MM.1S (cell line): ENCODE measurements around the gene CIB1.

Source experiments
- DNase-seq: peaks from one replicate; pipeline ENCODE4 v3.0.0-alpha.2; 2015
- H2AFZ ChIP-seq: fragments of 300-600 bp; sonication (generic); 2 replicates; pipeline ENCODE4 v1.6.0; 2016; ENCODE audit warnings: antibody characterized with exemption, low read length
- H3F3A ChIP-seq: fragments of 300-600 bp; sonication (generic); 2 replicates; pipeline ENCODE4 v1.6.1; 2016; ENCODE audit warnings: mild to moderate bottlenecking, antibody characterized with exemption, low read length, moderate library complexity, mixed read lengths; ENCODE audit not compliant: insufficient read depth
- H3K27ac ChIP-seq: fragments of 300-600 bp; sonication (generic); 2 replicates; pipeline ENCODE4 v1.5.1; 2016; ENCODE audit warnings: mild to moderate bottlenecking, low read length
- H3K27me3 ChIP-seq: fragments of 300-600 bp; sonication (generic); replicated peaks from 2 replicates; pipeline ENCODE4 v1.6.0; 2016; ENCODE audit warnings: low read length; ENCODE audit not compliant: insufficient read depth
- H3K36me3 ChIP-seq: fragments of 300-600 bp; sonication (generic); replicated peaks from 2 replicates; pipeline ENCODE4 v1.6.1; 2016; ENCODE audit warnings: mild to moderate bottlenecking, low read length, mixed read lengths; ENCODE audit not compliant: insufficient read depth
- H3K4me1 ChIP-seq: fragments of 300-600 bp; sonication (generic); 2 replicates; pipeline ENCODE4 v1.6.1; 2016; ENCODE audit warnings: low read length, mixed read lengths
- H3K4me2 ChIP-seq: fragments of 300-600 bp; sonication (generic); 2 replicates; pipeline ENCODE4 v1.6.0; 2016; ENCODE audit warnings: low read depth, low read length
- H3K4me3 ChIP-seq: fragments of 300-600 bp; sonication (generic); 2 replicates; pipeline ENCODE4 v1.5.1; 2016; ENCODE audit warnings: low read length, mixed read lengths
- H3K79me2 ChIP-seq: fragments of 300-600 bp; sonication (generic); 2 replicates; pipeline ENCODE4 v1.6.1; 2016; ENCODE audit warnings: mixed run types, low read length, mixed read lengths
- H3K9ac ChIP-seq: fragments of 300-600 bp; sonication (generic); 2 replicates; pipeline ENCODE4 v1.6.1; 2016; ENCODE audit warnings: low read length, mixed read lengths
- H3K9me2 ChIP-seq: fragments of 300-600 bp; sonication (generic); replicated peaks from 2 replicates; pipeline ENCODE4 v1.6.1; 2016; ENCODE audit warnings: mild to moderate bottlenecking, low read length, mixed read lengths; ENCODE audit not compliant: insufficient read depth
- H3K9me3 ChIP-seq: fragments of 300-600 bp; sonication (generic); replicated peaks from 2 replicates; pipeline ENCODE4 v1.6.1; 2016; ENCODE audit warnings: mild to moderate bottlenecking, low read length, mixed read lengths; ENCODE audit not compliant: insufficient read depth
- H4K20me1 ChIP-seq: fragments of 300-600 bp; sonication (generic); 2 replicates; pipeline ENCODE4 v1.6.1; 2016; ENCODE audit warnings: mild to moderate bottlenecking, low read length, moderate library complexity, mixed read lengths; ENCODE audit not compliant: insufficient read depth
- EZH2 ChIP-seq: fragments of 300-600 bp; sonication (generic); optimal IDR thresholded peaks from 2 replicates; pipeline ENCODE3; 2017; ENCODE audit warnings: low read depth, mild to moderate bottlenecking, antibody characterized with exemption, low read length, mixed read lengths
- EZH2phosphoT487 ChIP-seq: fragments of 300-600 bp; sonication (generic); IDR thresholded peaks from 2 replicates; pipeline ENCODE4 v1.6.1; 2018; ENCODE audit warnings: antibody characterized with exemption, low read length
- TF ChIP-seq, protein P1 (sequence below): fragments of 300-600 bp; sonication (generic); IDR thresholded peaks from 2 replicates; pipeline ENCODE4 v1.5.1; 2016; ENCODE audit warnings: antibody characterized with exemption, low read length, mixed read lengths

CIB1 gene

DNA sequence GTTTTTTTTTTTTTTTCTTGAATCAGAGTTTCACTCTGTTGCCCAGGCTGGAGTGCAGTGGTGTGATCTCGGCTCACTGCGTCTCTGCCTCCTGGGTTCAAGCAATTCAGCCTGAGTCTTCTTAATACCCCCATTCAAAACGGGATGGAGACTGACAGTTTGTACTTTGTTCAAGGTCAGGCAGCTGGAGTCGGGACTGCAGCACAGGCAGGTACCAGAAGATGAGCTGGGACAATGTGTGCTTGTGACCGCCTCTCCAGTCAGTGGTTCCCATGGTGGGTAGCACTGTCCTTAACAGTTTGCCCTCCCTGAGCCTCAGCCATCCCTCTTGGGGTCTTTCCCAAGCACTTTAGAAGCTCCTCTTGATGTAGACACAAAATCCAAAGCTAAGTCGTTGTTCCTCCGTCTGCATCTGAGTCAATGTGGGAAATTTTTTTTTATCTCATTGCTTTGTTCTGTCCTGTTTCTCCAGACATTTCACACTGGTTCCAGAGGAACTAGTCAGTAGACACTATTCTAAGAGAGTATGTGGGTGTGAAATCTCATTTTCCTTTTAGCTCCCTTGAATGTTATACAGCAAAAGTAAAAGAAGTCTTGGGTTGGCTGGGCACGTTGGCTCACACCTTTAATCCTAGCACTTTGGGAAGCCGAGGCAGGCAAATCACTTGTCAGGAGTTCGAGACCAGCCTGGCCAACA, 10.3 kb upstream of the CIB1 start:
- Histone ChIP-seq H3K36me3 (no peaks in the 10 kb centered on the region), H3K4me2 (no peak overlapping the region)

DNA sequence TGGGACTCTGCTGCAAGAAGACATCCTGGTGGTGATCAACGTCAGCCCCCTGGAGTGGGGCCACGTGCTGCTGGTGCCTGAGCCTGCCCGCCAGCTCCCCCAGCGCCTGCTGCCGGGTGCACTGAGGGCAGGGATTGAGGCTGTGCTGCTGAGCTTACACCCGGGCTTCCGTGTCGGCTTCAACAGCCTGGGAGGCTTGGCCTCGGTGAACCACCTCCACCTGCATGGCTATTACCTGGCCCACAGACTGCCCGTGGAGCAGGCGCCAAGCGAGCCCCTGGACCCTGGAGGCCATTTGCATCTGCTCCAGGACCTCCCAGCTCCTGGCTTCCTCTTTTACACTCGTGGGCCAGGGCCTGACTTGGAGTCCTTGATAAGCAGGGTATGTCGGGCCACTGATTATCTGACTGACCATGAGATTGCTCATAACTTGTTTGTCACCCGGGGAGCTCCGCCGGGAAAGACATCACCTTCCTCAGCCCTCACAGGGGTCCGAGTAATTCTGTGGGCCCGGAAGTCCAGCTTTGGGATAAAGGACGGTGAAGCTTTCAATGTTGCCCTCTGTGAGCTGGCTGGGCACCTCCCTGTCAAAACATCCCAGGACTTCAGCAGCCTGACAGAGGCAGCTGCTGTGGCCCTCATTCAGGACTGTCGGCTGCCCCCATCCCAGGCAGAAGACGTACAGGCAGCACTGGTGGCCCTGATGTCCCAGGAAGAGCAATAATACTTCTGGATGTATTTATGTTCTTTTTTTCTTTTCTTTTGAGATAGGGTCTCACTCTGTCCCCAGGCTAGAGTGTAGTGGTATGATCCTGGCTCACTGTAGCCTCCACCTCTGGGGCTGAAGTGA, 7.8 kb upstream of the CIB1 start:
- no peaks in the 10 kb centered on the region for H3K27me3 ChIP-seq
- H3K4me3 ChIP-seq = no peak overlapping the region
- H2AFZ ChIP-seq = no peak overlapping the region
- no peaks in the 10 kb centered on the region for H3K9me3 ChIP-seq
- no peak overlapping the region for H3K9ac ChIP-seq
- no peaks in the 10 kb centered on the region for H3K79me2 ChIP-seq
- TF ChIP-seq EZH2phosphoT487 = no peak
- TF ChIP-seq EZH2 = no peak
- TF ChIP-seq, protein P1, sequence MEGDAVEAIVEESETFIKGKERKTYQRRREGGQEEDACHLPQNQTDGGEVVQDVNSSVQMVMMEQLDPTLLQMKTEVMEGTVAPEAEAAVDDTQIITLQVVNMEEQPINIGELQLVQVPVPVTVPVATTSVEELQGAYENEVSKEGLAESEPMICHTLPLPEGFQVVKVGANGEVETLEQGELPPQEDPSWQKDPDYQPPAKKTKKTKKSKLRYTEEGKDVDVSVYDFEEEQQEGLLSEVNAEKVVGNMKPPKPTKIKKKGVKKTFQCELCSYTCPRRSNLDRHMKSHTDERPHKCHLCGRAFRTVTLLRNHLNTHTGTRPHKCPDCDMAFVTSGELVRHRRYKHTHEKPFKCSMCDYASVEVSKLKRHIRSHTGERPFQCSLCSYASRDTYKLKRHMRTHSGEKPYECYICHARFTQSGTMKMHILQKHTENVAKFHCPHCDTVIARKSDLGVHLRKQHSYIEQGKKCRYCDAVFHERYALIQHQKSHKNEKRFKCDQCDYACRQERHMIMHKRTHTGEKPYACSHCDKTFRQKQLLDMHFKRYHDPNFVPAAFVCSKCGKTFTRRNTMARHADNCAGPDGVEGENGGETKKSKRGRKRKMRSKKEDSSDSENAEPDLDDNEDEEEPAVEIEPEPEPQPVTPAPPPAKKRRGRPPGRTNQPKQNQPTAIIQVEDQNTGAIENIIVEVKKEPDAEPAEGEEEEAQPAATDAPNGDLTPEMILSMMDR = no peak
- no peaks in the 10 kb centered on the region for H3K4me1 ChIP-seq
- DNase-seq = no peak
- no peaks in the 10 kb centered on the region for H3K9me2 ChIP-seq
- no peaks in the 10 kb centered on the region for H4K20me1 ChIP-seq
- no peaks in the 10 kb centered on the region for H3F3A ChIP-seq
- H3K36me3 ChIP-seq = no peaks in the 10 kb centered on the region
- no peak overlapping the region for H3K27ac ChIP-seq
- H3K4me2 ChIP-seq = no peak overlapping the region

More for the DNA sequence above, 10.3 kb upstream of the CIB1 start:
- DNase-seq = no peak
- H3K9me3 ChIP-seq = no peaks in the 10 kb centered on the region
- H3K79me2 ChIP-seq = no peaks in the 10 kb centered on the region
- no peaks in the 10 kb centered on the region for H3F3A ChIP-seq
- H4K20me1 ChIP-seq = no peaks in the 10 kb centered on the region
- H3K9me2 ChIP-seq = no peaks in the 10 kb centered on the region
- no peak overlapping the region for H3K4me3 ChIP-seq
- no peaks in the 10 kb centered on the region for H3K27me3 ChIP-seq
- no peak overlapping the region for H3K27ac ChIP-seq
- H3K9ac ChIP-seq = no peak overlapping the region
- H2AFZ ChIP-seq = no peak overlapping the region
- no peaks in the 10 kb centered on the region for H3K4me1 ChIP-seq
- TF ChIP-seq EZH2phosphoT487 = no peak
- no peak for TF ChIP-seq EZH2
- TF ChIP-seq, protein P1 = no peak

DNA sequence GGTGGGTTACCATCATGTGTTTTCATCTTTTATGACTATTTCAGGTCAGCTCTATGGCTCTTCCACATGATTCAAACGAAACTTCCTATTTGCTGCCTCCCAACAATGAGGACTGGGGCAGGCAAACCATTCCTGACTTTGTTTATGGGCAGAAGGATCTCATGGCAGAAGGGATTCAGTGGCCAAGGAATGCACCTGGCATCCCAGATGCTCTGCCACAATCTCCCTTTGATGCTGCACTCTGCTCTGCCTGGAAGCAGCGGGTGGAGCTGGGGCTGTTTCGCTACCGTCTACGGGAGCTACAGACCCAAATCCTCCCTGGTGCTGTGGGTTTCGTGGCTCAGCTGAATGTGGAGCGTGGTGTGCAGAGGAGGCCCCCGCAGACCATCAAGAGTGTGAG, 7.1 kb upstream of the CIB1 start:
- TF ChIP-seq, protein P1 = no peak
- TF ChIP-seq EZH2phosphoT487 (no peak), EZH2 (no peak)
- Histone ChIP-seq H3K27me3 (no peaks in the 10 kb centered on the region), H3K4me1 (no peaks in the 10 kb centered on the region), H3K4me2 (no peak overlapping the region), H3K9me3 (no peaks in the 10 kb centered on the region), H4K20me1 (no peaks in the 10 kb centered on the region), H3K79me2 (no peaks in the 10 kb centered on the region), H3K9ac (no peak overlapping the region), H3K4me3 (no peak overlapping the region), H3K27ac (no peak overlapping the region), H2AFZ (no peak overlapping the region), H3F3A (no peaks in the 10 kb centered on the region), H3K36me3 (no peaks in the 10 kb centered on the region), H3K9me2 (no peaks in the 10 kb centered on the region)
- no peak for DNase-seq
